ENCODE measurements around the gene NUP58.
"Not testable (repeated sequence)": the region's sequence is repeated elsewhere in the genome, so short reads cannot be mapped to it uniquely, and the experiment has no call there.

The NUP58 gene

DNA sequence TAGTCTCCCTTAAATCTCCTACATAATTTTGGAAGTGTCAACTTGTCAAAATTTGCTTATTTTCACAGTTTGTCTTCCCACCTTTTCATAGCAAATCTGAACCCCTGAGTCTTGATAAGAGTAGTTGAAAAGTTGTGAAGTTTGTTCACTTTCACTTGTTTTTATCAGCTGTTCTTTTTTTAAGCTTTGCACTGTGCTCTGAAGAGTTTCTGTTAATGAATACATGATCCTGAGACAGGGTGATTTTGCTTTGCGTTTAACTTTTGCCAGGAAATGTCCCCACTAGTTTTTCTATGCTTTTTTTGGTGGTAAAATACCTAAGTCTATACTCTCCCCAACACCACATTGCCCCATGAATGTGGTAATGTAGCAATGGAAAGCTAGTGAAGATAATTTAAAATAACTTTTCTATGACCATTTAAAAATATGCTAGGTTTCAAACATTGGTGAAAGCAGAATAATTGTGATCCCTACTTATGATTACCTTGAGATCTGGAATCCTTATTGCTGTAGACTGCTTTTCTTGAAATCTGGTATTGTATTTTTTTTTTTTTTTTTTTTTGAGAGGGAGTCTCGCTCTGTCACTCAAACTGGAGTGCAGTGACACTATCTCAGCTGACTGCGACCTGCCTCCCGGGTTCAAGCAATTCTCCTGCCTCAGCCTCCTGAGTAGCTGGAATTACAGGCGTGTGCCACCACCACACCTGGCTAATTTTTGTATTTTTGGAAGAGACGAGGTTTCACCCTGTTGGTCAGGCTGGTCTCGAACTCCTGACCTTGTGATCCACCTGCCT, 5.4 kb downstream of the NUP58 start:
- no peak for DNase-seq

DNA sequence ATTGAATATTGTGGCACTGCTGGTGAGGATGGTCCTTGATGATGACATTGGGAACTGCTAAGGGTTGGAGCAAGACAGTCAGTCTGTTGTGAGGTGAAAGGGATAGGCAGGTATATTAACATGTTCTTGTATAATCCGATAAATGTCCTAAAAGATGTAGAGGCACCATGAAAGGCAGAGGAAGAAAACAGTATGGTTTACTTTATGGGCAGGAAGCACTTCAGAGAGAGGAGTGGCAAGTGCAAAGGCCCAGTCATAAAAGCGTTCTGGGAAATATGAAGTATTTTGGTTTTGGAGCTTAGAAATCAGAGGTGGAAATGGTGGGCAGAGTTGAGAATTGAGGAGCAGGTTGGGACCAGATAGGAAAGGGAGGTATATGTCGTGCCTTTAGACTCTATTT, 9.5 kb downstream of the NUP58 start:
- DNase-seq = no peak

DNA sequence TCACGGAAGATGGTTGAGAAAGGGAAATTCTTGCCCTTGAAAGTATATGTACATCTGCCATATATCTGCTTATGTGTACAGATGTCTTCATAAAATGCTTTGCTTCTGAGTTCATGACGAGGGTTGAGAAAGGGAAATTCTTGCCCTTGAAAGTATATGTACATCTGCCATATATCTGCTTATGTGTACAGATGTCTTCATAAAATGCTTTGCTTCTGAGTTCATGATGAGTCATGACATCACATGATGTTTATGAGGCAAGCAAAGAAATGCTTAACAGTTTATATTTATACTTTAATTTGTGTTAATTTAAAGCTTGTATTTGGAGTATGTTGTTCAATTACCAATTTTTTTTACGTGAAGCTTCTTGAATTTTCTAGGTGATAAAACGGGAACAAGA, 17.5 kb downstream of the NUP58 start:
- DNase-seq = not testable (repeated sequence)

DNA sequence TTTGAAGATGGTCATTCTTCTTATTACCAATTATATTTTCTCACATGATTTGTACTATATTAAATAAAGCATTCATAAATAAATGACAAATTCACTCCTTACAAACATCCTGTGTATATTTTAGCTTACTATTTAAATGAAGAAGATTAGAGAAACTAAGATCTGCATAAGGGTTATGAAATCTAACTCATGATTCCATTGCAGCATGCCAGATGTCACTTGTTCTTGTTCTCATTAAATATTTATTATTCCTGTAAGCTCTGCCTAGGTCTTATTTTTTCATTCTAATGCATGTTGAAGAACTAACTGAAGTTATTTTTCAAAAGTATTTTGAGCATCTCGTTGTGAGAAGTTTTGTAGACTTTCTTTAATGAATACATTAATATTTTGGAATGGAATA, 18.3 kb downstream of the NUP58 start:
- DNase-seq = no peak

DNA sequence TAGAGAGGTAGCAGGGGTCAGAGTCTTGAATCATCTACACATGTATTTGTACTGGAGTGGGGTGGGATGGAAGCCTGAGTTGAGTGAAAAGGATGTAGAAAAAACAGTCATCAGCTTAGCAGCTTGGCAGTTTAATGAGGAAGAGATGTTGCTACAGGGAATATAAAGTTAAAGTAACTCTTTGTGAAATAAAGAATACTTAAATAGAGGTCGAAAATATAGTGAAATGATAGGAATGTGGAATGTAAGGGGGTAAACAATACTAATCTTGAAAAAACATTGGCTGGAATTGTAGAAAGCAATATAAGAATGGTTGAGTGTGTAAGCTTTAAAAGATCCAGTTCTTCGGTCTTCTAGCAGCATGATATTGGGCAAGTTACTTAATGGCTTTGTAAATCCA, 22.7 kb downstream of the NUP58 start:
- no peak for DNase-seq

DNA sequence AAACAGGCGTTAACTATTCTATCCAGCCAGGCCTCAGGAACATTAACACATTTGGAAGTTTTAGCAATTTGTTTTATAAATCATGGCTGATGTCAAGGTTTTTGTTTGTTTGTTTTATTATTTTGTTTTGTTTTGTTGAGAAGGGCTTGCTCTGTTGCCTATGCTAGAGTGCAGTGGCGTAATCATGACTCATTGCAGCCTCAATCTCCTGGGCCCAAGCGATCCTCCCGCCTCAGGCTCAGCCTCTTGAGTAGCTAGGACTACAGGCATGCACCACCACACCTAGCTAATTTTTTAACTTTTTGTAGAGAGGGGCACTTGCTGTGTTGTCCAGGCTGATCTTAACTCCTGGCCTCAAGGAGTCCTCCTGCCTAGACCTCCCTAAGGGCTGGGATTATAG, 28.3 kb downstream of the NUP58 start:
- DNase-seq = no peak

DNA sequence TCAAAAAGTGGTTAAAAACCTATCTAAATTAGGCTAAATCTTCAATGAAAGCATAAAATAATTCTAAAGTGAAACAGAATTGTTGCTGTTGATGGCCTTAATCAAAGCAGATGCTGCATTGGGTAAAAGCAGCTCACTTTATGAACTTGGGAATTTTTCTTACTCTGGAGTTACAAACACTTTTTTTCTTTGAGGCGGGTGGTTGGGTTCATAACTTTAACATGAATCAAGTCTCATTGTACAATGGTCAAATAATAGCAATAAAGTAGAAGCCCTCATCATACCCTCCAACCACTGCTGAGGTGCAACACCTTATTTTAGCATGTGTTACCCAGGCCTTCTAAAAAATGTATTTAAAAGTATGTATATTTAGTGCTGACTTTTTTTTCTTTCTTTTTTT, 29.1 kb downstream of the NUP58 start:
- no peak for DNase-seq

DNA sequence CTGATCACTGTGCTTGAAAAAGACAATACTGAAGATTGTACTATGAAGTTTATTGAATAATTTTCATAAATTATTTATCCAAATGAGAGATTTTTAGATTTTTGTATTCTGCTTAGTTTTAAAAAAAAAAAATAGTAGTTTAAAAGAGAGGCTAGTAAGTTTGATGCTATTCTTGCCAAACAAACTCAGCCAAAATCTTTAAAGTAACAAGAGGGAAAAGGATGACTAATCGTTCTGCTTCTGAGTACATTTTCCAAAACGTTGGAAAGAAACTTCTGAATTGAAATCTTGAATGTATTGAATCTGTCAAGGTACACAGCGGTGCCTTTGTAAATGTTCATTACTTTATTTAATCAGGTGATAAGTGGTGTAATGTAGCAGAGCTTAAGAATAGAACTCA, 34.4 kb downstream of the NUP58 start:
- DNase-seq = no peak

DNA sequence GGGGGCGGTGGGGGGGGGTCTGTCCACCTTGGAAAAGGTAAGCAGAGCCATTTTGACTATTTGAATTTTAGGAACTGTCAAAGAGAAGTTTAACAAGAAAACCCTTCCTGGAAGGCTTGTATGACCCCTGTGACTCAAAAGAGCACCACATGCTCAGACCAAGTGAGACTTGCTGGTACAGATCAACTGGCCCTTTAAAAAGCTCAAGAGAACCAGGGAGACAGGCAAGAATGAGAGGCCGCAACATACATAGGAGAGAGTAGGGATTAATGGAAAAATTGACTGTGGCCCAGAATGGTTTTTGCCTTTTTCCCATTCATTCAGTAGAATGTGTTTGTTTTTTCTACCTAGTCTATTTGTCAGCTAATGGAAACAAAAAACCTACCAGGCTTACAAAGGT, 44.2 kb downstream of the NUP58 start:
- no peak for DNase-seq

DNA sequence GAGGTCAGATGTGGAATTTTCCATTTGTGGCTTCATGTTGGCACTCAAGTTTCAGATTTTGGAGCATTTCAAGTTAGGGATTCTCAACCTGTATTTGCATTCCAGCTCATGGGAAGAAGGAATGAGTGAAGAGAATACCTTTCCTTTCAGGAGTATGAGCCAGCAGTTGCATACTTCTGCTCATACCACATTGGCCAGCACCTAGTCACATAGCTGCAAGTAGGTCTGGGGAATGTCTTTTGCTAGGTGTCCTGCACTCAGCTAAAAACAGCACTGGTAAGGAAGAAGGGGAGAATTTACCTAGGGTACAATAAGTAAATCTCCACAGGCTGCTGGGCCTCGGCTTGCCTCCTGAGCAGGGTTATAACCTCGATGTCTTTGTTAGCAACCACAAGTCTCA, 45.7 kb downstream of the NUP58 start:
- no peak for DNase-seq

DNA sequence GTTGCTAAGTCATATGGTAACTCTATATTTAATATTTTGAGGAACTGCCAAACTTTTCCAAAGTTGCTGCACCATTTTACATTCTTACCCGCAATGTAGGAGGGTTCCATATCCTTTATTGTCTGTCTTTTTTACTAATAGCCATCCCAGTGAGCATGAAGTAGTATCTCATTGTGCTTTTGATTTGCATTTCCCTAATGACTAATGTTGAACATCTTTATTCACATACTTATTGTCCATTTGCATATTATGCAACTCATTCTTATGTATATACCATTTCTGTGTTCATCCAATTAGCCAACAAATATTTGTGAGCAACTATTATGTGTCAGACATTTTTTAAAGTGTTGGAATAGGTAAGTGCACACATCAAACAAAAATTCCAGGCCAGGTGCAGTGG, 50.0 kb downstream of the NUP58 start:
- DNase-seq = no peak

DNA sequence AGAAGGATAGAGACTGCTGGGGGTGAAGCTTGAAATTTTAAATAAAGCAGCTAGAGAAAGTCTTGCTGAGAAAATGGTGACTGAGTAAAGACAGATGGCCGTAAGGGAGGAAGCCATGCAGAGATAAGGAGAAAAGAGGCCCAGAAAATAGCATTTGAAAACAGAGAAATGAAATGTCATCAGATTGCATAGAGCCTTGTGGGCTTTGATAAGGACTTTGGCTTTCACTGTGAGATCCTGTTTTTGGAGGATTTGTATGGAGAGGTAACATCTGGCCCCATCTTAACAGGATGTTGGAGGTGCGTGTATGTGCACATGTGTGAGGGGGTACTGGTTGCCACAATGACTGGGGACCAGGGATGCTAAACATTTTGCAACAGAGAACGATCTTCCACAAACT, 50.8 kb downstream of the NUP58 start:
- no peak for DNase-seq

DNA sequence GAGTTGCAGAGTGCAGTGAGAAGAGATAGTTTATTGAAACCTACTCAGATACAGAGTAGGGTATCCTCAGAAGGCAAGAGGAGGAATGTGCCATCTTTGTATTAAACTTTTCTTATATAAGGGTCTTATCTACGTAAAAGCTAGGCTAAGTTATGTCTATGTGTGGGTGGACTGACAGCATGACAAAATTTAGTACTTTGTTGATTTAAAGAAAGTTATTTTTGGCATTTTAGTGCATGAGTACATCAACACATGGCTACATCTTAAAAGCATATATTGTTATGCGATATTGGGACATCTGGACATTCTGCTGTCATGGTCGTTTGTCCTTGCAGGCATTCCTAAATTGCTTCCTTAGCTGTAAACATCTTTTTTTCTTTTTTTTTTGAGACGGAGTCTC, 51.4 kb downstream of the NUP58 start:
- DNase-seq = no peak

DNA sequence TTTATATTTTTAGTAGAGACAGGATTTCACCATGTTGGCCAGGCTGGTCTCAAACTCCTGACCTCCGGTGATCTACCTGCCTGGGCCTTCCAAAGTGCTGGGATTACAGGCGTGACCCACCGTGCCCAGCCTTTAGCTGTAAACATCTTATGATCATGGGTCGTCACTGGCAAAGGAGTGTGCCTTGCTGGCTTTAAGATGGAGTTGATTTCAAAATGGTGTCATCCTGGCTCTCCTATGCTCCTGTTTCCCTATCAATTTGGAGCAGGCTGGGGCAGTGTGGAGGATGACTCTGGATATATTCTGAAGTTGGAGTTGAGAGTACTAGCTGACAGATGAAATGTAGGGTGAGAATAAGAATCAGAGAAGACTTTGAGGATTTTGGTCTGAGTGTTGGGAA, 51.9 kb downstream of the NUP58 start:
- DNase-seq = no peak

DNA sequence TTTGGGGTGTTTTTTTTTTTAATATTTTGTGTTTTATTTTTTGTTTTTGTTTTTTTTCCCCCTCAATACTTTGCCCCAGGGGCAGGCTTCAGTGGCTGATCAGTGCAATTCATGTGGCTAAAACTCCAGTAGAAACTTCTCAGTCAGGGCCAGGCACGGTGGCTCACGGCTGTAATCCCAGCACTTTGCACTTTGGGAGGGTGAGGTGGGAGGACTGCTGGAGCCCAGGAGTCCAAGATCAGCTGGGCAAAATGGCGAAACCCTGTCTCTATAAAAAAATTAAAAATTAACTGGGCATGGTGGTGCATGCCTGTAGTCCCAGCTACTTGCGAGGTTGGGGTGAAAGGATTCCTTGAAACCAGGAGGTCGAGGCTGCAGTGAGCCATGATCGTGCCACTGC, 53.0 kb downstream of the NUP58 start:
- no peak for DNase-seq

DNA sequence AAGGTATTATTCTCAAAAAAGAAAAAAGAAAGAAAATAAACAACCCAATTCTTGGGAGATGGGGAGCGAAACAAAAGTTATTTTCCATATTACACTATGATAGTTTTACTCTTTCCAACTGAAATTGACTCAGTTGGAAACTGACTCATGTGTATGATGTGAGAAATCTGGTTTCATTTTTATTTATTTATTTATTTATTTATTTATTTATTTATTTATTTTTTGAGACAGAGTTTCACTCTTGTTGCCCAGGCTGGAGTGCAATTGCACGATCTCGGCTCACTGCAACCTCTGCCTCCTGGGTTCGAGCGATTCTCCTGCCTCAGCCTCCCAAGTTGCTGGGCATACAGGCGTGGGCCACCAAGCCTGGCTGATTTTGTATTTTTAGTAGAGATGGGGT, 59.0 kb downstream of the NUP58 start:
- not testable (repeated sequence) for DNase-seq

DNA sequence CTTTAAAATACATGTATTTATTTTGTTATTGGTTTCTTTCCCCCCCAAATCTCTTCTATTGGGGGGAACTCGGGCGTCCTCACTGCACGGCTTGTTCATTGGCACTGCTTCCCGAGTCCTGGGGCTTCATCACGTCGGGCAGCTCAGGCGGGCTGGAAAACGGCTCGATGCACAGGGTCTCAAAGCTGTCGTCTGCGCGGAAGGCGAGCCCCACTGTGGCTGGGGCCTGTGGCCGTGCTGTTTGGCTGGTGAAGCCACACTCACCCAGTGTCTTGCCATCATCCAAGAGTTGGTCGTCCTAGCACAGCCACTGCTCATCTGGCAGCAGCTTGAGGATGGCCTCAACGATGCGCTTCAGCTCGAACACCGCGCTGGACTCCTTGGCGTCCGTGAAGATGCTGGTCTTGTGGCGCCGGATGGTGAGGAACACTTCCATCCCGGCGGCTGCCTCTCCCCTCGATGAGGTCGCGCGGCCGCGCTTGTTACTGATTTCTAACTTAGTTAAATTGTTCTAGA, 64.4 kb downstream of the NUP58 start:
- no peak for DNase-seq

DNA sequence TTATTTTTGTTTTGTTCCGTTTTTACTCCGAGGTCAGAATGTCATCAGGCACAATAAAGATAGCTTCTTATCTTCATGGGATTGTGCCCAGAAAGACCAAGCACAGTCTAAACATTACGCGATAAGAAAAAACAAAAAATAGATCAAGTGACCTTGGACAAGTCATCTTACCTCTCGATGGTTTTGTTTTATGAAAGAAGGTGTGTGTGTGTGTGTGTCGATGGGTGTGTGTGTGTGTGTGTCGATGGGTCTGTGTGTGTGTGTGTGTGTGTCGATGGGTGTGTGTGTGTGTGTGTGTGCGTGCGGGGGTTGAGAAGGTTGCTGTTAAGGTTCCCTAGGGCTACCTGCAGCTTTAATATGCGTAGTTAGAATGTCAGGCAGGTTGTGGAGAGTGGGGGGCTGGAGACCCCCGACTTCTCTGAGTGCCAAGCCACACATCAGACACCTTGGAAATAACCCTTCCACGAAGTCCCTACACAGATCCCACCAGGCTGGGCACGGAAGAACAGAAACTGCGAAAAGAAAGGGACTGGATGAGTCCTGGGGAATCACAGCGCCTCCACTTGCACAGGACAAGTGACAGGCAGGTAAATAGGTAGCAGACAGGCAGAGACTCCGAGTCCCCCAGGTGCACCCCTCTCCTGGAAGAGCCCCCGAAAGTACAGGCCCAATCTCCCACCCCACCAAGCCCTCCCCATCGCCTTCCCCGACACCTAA, 69.9 kb downstream of the NUP58 start:
- no peak for DNase-seq

DNA sequence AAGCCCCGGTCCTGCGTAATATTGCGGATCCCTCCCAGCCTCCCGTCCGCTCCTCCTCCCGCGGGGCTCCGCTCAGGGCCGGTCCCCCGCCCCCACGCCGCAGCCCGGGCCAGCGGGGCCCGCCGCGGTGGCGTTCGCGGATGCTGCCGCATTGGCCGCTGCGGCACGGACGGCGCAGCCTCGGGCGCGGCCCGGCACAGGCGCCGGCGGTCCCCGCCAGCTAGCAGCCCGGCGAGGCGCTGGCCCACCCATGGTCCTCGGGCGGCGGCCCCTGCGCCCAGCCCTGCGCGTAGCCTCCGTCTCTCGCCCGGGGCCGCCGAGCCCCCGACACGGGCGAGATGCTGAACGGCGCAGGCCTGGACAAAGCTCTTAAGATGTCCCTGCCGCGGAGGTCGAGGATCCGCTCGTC, 70.5 kb downstream of the NUP58 start, which contains the start of gene ATP8A2:
Gene ATP8A2, plus strand, starts transcription at position 100 of the 409 bp plus-strand sequence. Its CDS starts 239 bp downstream, at position 339.
- DNase-seq = no peak

DNA sequence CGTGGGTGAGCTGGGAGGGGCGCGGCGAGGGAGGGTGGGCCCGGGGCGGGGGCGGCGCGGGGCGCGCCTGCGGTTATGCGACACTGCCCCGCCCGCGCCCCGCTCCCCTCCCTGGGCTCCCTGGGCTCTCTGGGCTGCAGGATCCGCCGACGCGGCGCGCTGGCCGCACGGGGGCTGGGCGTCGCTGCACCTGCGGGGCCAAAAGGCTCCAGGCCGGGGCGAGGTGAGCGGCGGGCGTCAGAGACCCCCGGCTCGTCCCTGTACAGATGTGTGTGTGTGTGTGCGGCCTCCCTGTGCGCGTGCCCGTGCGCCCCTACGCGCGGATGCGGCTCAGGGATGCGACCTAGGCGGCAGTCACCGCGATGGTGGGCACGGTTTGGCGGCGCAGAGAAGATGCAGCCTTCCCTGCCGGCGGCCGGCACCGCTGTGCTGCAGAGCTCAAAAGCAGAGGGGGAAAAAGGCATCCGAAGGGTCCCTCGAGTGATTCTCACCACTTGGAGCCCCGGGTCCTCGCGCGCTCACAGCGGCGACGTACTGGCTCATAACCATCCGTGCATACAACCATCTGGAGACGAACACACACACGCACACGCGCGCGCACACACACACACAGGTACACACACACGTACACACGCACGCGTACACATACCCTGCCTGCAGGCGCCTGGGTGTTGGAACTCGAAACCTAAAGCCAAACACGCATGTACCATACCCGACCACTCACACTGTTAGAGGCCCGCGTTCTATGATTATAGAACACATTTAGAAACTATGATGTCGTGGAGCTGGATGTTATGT, 71.1 kb downstream of the NUP58 start:
- peak; percentile 29 for DNase-seq

DNA sequence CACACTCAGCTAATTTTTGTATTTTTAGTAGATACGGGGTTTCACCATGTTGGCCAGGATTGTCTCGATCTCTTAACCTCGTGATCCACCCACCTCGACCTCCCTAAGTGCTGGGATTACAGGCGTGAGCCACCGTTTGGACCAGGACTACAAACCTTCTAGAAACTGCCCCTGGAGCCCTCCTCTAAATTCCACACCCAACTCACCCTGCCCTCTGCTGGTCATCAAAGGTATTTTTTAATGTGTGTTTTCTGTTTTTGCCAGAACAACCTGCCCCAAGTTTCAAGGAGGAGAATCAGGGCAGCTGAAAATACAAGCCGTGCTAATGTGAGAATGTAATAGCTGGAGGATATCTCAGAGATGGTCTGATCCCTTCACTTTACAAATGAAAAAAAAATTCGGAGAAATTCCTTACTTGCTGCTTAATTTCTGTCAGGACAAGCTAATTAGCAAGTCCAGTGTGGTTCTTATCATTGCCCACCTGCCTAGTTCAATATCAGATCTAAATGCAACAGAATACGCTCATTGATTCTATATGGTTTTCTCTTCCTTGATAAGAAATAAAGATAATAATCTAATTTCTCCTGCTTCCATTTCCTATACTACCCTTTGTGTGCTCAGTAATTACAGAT, 74.4 kb downstream of the NUP58 start:
- DNase-seq = peak; percentile 40

DNA sequence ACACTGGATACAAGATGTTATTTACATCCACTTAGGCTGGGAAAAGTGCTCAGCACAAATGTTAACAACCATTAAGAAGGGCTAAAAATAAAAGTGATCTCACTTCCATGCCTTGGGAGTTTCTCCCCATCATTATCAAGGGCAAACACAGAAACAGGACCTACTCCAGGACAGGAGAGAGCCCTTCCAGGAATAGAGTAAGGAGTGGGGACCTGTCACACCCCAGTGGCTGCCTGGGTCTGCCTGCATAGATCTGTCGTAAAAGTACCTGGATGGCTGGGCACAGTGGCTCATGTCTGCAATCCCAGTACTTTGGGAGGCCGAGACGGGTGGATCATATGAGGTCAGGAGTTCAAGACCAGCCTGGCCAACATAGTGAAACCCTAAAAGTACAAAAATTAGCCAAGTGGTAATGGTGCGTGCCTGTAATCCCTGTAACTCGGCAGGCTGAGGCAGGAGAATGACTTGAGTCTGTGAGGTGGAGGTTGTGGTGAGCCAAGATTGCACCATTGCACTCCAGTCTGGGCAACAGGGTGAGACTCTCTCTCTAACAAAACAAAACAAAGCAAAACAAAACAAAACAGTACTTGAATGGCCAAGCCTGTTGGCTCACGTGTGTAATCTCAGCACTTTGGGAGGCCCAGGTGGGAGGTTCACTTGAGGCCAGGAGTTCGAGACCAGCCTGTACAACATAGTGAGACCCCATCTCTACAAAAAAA, 76.0 kb downstream of the NUP58 start:
- no peak for DNase-seq
